Measurements from ENCODE around the gene BMPR1B.

BMPR1B gene

DNA sequence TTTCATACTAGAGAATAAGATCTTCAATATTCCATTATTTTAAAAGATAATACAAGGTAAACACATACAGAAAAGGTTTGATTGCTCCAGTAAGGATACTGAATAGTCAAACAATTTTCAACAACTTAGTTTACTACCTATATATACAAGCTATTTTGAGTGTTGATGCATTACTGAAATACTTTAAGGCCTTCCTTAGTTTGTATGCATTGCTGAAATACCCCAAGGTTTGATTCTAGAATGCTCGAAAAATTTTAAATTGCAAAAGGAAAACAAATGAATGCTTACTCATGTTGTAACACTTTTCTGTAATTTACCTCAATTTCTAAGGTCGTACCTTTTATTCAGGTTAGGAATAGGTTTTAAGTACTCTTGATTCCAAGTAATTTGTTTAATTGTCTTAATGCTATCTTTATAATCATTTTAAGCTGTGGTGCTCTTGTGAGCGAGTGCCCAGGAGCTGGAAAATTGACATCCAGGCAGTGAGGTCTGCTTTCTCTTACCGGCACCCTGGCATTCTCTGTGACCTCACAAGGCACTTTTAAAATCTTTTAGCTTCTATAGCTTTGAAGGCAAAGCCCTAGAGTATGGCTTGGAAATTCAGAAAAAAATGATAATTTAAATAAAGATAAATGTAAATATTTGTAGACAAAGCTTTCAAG is 114.0 kb downstream of the BMPR1B start:
- peaks cover 5 to 8% of the 10 kb centered on the region in 2 donors for H3K9me3 Mint-ChIP-seq
- ATAC-seq (replicated peaks) (no peak), DNase-seq (no peak)
- H3K27me3 Mint-ChIP-seq: no peaks in the 10 kb centered on the region
- H3K36me3 Mint-ChIP-seq (ENCODE audit: insufficient read depth): no peaks in the 10 kb centered on the region
- no peak overlapping the region for H3K4me3 Mint-ChIP-seq
- H3K4me1 Mint-ChIP-seq (ENCODE audit: low read depth in 2 of 2): no peaks in the 10 kb centered on the region
- H3K27ac Mint-ChIP-seq: no peak overlapping the region

DNA sequence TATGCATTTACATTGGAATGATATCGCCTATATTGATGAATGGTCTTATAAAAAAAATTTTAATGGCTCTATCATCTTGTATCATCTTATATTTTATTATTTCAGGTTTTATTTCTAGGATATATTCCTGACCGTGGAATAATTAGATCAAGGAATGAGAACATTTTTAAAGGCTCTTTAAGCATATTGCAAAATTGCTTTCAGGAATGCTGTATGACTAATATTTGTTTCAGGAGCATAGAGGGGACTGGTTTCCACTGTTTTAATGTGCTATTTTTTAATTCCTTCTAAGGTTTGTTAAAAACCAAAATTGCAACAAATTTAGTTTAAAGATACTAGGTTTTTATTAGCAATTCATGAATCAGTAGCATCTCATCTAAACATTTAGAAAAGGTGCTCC is 120.2 kb downstream of the BMPR1B start:
- Mint-ChIP-seq H3K27ac (no peak overlapping the region), H3K4me3 (no peak overlapping the region), H3K36me3 (ENCODE audit: insufficient read depth) (no peaks in the 10 kb centered on the region), H3K27me3 (no peaks in the 10 kb centered on the region), H3K9me3 (no peaks in the 10 kb centered on the region), H3K4me1 (ENCODE audit: low read depth in 2 of 2) (no peaks in the 10 kb centered on the region)
- DNase-seq (no peak), ATAC-seq (replicated peaks) (no peak)

DNA sequence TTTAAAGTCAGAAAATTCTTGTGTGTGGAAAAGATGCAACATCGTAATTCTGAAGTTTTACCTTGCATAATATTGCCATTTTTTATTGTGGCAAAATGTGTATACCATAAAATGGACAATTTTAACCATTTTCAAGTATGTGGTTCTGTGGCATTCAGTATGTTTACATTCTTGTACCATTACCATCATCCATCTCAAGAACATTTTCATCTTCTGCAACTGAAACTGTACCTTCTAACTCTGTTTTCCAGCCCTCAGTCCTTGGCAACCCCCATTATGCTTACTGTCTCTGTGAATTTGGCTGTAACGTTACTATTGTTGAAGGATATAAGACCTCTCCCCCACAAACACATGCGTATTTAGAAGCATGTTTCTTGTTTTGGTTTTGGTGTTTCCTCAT is 123.2 kb downstream of the BMPR1B start:
- H3K9me3 Mint-ChIP-seq: no peaks in the 10 kb centered on the region
- H3K27ac Mint-ChIP-seq: no peak overlapping the region
- no peaks in the 10 kb centered on the region for H3K27me3 Mint-ChIP-seq
- no peak for DNase-seq
- no peak for ATAC-seq (replicated peaks)
- H3K4me1 Mint-ChIP-seq (ENCODE audit: low read depth in 2 of 2): no peaks in the 10 kb centered on the region
- H3K36me3 Mint-ChIP-seq (ENCODE audit: insufficient read depth): no peaks in the 10 kb centered on the region
- H3K4me3 Mint-ChIP-seq: no peak overlapping the region

DNA sequence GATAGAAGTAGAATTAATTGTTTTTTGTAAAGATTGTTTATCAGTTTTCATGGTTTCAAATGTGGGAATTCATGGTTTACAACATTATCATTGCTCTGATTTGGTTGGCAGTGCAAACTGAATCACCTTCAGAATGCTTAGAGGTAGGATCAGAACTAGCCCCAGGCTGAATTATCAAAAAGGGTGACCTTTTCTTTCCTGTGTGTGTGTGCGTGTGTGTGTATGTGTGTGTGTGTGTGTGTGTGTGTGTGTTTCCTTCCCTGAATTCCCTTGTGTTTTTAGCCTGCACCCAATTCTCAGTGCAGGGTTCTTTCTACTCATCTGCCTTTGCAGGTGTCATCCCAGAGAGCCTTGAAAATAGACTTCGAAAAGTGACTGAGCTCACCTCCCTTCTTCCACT is 125.0 kb downstream of the BMPR1B start:
- Mint-ChIP-seq H3K27me3 (no peaks in the 10 kb centered on the region), H3K27ac (no peak overlapping the region), H3K4me1 (ENCODE audit: low read depth in 2 of 2) (no peaks in the 10 kb centered on the region), H3K36me3 (ENCODE audit: insufficient read depth) (no peaks in the 10 kb centered on the region), H3K9me3 (no peaks in the 10 kb centered on the region), H3K4me3 (no peak overlapping the region)
- DNase-seq (no peak), ATAC-seq (replicated peaks) (no peak)

DNA sequence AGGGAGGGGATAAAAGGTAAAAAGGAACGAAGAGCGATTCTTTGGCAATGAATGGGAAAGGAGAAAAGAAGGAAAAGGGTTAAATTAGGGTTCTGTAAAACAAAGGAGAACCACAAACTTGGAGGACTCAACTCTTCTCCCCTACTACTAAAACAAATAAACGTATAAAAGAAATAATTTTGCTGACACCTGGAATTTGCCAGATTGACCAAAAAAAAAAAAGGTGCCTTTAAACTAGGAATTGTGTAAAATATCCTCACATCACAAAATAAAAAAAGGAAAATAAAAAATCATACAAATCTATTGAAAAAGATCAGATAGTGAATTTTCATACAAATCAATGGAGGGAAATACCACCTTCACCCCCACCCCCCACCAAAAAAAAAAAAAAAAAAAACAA is 129.3 kb downstream of the BMPR1B start:
- Mint-ChIP-seq H3K36me3 (ENCODE audit: insufficient read depth) (no peaks in the 10 kb centered on the region), H3K9me3 (no peaks in the 10 kb centered on the region), H3K4me1 (ENCODE audit: low read depth in 2 of 2) (no peaks in the 10 kb centered on the region), H3K4me3 (no peak overlapping the region), H3K27me3 (no peaks in the 10 kb centered on the region), H3K27ac (no peak overlapping the region)
- no peak for ATAC-seq (replicated peaks)
- DNase-seq: no peak

DNA sequence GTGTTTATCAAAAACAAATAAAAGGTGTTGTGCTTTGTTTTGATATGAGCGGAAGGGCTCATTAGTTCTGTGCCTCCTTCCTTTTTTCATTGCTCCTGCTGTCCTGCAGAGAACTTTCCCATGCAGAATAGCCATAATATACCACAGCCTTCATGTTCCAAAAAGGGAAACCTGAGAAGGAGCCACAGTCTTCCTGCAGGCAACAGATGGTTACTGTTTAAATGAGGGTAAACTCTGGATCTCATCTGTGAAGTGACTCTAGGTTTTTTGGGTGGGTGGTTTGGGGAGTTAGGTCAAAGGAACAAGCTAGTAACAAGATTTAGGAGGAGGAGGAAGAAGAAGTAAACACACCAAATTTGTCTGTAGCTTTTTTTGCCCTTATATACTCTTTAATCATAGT is 131.8 kb downstream of the BMPR1B start:
- Mint-ChIP-seq H3K36me3 (ENCODE audit: insufficient read depth) (no peaks in the 10 kb centered on the region), H3K4me1 (ENCODE audit: low read depth in 2 of 2) (no peaks in the 10 kb centered on the region), H3K4me3 (no peak overlapping the region), H3K9me3 (no peaks in the 10 kb centered on the region), H3K27me3 (no peaks in the 10 kb centered on the region), H3K27ac (no peak overlapping the region)
- ATAC-seq (replicated peaks): no peak
- DNase-seq: no peak

DNA sequence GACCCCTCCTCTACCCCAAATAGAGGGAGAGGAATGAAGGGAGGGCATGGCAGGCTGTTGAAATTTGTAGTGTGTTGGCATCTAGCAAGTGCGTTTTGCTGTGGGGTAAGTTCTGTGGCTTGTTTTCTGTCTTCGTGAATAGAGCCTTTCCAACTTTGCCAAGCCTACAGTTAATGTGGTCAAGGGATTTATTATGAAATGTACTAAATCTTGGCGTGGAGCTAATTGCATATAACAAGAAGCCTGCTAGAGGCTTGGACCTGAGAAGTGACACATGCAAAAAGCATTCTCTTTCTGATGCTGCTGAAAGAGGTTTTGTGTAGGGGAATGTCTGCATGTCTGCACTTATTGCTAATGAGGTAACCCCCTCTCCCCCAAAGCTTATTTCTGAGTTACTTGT is 132.2 kb downstream of the BMPR1B start:
- DNase-seq: no peak
- H3K27ac Mint-ChIP-seq: no peak overlapping the region
- H3K4me1 Mint-ChIP-seq (ENCODE audit: low read depth in 2 of 2): no peaks in the 10 kb centered on the region
- H3K27me3 Mint-ChIP-seq: no peaks in the 10 kb centered on the region
- H3K4me3 Mint-ChIP-seq: no peak overlapping the region
- no peaks in the 10 kb centered on the region for H3K36me3 Mint-ChIP-seq (ENCODE audit: insufficient read depth)
- no peaks in the 10 kb centered on the region for H3K9me3 Mint-ChIP-seq
- no peak for ATAC-seq (replicated peaks)

DNA sequence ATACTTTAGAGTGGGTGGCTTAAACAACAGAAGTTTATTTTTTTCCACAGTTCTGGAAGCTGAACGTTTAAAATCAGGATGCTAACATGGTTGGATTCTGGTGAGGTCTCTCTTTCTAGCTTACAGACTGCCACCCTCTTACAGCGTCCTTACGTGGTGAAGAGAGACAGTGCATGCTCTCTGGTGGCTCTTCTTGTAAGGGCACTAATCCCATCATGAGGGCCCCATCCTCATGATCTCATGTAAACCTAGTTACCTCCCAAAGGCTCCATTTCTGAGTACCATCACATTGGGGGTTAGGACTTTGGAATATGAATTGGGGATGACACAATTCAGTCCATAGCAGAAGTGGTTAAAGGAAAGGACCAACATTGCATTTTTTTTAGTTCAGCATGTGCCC is 132.8 kb downstream of the BMPR1B start:
- ATAC-seq (replicated peaks) (no peak), DNase-seq (no peak)
- no peaks in the 10 kb centered on the region for H3K4me1 Mint-ChIP-seq (ENCODE audit: low read depth in 2 of 2)
- H3K27ac Mint-ChIP-seq: no peak overlapping the region
- H3K27me3 Mint-ChIP-seq: no peaks in the 10 kb centered on the region
- no peaks in the 10 kb centered on the region for H3K36me3 Mint-ChIP-seq (ENCODE audit: insufficient read depth)
- no peaks in the 10 kb centered on the region for H3K9me3 Mint-ChIP-seq
- no peak overlapping the region for H3K4me3 Mint-ChIP-seq

DNA sequence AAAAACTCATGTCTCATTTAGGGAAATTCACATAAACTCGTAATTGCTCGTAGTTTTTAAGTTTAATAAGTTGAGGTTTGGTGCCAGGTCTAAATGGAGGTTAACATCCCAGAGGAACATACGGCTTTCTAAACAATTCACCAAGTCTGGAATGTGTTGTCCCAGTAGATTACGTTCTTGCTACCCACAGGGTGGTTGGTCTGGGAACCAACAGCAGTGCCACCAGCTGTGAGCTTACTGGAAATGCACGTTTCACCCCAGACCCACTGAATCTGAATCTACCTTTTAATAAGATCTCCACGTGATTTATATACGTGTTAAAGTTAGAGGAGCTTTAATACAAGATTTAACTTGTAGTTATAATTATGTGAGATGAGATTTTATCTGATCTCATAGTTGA is 134.3 kb downstream of the BMPR1B start:
- no peak for DNase-seq
- Mint-ChIP-seq H3K27ac (no peak overlapping the region), H3K4me1 (ENCODE audit: low read depth in 2 of 2) (no peaks in the 10 kb centered on the region), H3K27me3 (no peaks in the 10 kb centered on the region), H3K36me3 (ENCODE audit: insufficient read depth) (no peaks in the 10 kb centered on the region), H3K4me3 (no peak overlapping the region), H3K9me3 (no peaks in the 10 kb centered on the region)
- no peak for ATAC-seq (replicated peaks)

DNA sequence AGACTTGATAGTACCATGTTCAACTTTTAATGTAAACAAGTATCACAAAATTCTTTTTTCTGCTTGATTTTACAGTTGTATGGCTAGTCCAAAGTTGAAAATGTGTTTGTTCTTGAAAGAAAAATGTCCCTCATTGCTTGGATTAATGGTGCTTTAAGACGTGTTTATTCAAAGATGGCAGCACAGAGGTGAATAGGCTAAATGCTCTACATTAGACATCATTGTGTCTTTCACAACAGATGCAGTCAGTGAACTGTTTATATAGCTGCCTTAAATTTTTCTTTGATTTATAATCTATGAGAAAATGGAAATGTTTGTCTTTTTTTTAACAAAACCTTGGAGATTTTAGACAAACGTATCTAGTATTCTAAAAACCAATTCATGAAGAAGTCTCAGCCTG is 137.3 kb downstream of the BMPR1B start:
- H3K27me3 Mint-ChIP-seq: no peaks in the 10 kb centered on the region
- DNase-seq (no peak), ATAC-seq (replicated peaks) (no peak)
- no peak overlapping the region for H3K4me3 Mint-ChIP-seq
- no peak overlapping the region for H3K27ac Mint-ChIP-seq
- H3K36me3 Mint-ChIP-seq (ENCODE audit: insufficient read depth): no peaks in the 10 kb centered on the region
- H3K9me3 Mint-ChIP-seq: no peaks in the 10 kb centered on the region
- H3K4me1 Mint-ChIP-seq (ENCODE audit: low read depth in 2 of 2): no peaks in the 10 kb centered on the region

DNA sequence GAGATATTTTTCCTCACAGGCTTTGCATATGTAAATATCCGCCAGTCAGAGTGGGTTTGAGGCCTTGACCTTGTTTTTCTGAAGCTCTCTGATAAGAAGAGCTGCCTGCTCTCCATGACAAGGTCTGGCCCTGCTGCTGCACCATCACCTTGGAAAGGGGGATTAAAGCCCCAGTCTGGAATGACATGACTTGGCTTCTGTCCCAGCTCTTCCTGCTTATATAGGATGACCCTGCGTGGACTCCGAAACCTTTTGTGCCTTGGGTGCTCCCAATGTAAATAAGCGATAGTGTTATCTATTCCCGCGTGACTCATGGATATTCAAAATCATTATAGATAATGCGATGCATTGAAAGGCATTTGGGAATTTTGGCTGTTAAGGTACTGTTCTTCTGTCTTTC is 139.3 kb downstream of the BMPR1B start:
- Mint-ChIP-seq H3K27me3 (no peaks in the 10 kb centered on the region), H3K4me1 (ENCODE audit: low read depth in 2 of 2) (no peaks in the 10 kb centered on the region), H3K9me3 (no peaks in the 10 kb centered on the region), H3K27ac (no peak overlapping the region), H3K36me3 (ENCODE audit: insufficient read depth) (no peaks in the 10 kb centered on the region), H3K4me3 (no peak overlapping the region)
- ATAC-seq (replicated peaks) (no peak), DNase-seq (no peak)

DNA sequence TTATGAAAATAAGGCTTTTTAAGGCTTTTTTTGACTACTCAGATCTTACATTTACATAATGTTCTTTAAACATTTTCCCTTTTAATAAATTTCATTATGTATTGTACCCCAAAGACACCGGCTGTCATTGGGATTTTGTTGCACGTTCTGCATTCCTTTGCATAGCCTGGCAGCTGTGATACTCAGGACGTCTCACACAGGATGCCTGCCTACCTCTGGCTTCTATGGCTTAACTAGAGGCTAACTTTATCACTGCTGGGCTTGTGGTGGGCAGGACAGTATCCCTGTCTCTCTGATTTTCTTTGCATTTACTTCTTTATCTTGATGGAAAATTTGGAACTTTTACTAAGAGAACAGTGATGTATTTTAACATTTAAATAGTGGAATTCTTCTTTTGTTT is 147.8 kb downstream of the BMPR1B start:
- no peak for ATAC-seq (replicated peaks)
- H3K4me1 Mint-ChIP-seq (ENCODE audit: low read depth in 2 of 2): no peaks in the 10 kb centered on the region
- H3K4me3 Mint-ChIP-seq: no peak overlapping the region
- no peaks in the 10 kb centered on the region for H3K36me3 Mint-ChIP-seq (ENCODE audit: insufficient read depth)
- H3K27ac Mint-ChIP-seq: no peak overlapping the region
- no peaks in the 10 kb centered on the region for H3K27me3 Mint-ChIP-seq
- H3K9me3 Mint-ChIP-seq: peaks cover 0 to 2% of the 10 kb centered on the region in 2 donors
- no peak for DNase-seq

DNA sequence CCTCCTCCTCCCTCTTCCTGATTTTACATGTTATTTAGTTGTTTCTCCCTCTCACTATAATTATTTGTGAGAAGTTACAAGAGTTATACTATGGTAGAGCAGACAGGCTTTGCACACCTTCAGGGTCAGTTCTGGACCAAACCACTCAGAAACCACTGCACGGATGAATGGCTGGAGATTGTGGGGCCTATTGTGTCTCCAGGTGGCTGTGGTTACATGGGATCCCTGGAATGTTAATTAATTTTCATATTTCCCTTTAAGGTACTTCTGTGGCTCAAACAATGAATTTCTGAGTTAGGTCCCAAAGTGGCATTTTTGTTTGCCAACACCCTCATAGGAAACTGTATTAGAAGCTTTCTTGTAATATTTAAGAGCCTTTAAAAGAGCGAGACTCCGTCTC is 151.9 kb downstream of the BMPR1B start:
- no peak overlapping the region for H3K4me3 Mint-ChIP-seq

DNA sequence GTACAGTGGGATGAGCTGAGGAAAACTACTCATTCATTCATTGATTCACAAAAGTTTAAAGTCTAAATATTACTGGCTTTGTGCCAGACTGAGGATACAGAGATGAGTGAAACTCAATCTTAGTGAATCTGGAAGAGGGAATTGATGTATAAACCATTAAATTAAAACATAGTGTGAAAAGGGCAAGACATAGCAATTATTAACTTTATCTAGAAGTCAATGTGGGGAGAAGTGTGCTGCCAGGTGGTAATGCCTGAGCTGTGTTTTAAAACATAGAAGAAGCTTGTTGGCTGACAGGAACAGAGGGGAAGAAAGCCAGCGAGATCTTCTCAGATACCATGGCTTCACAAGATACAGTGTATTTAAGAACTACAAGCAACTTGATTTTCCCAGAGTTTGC is 153.4 kb downstream of the BMPR1B start:
- no peak for DNase-seq
- Mint-ChIP-seq H3K4me1 (ENCODE audit: low read depth in 2 of 2) (peaks cover 0 to 2% of the 10 kb centered on the region in 2 donors), H3K4me3 (no peak overlapping the region), H3K36me3 (ENCODE audit: insufficient read depth) (no peaks in the 10 kb centered on the region), H3K27me3 (no peaks in the 10 kb centered on the region), H3K9me3 (peaks cover 8 to 11% of the 10 kb centered on the region in 2 donors), H3K27ac (no peak overlapping the region)
- ATAC-seq (replicated peaks): no peak

More for the DNA sequence above, 151.9 kb downstream of the BMPR1B start:
- no peak for DNase-seq
- Mint-ChIP-seq H3K27ac (no peak overlapping the region), H3K36me3 (ENCODE audit: insufficient read depth) (no peaks in the 10 kb centered on the region), H3K4me1 (ENCODE audit: low read depth in 2 of 2) (peaks cover 0 to 2% of the 10 kb centered on the region in 2 donors), H3K9me3 (peaks cover 5 to 11% of the 10 kb centered on the region in 2 donors), H3K27me3 (no peaks in the 10 kb centered on the region)
- no peak for ATAC-seq (replicated peaks)

DNA sequence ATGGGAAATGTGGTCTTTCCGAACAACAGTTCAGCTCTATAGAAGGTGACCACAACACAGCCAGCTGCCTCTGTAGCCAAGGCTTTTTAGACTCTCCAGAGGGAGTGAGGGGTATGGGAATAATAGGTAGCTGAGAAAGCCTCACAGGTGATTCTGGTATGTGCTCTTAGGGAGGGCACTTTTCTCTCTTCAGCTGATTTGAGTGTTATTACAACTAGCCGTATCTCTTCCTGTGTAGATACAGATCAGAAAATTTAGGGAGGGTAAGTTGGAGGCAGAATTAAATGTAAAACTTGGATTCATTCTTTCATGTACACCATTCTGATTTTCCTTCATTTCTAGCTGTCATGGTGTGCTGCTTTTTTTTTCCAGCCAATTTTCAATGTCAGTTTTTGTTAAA is 154.9 kb downstream of the BMPR1B start:
- ATAC-seq (replicated peaks) (no peak), DNase-seq (no peak)
- Mint-ChIP-seq H3K9me3 (peaks cover 8 to 11% of the 10 kb centered on the region in 2 donors), H3K27ac (no peak overlapping the region), H3K27me3 (no peaks in the 10 kb centered on the region), H3K4me1 (ENCODE audit: low read depth in 2 of 2) (peaks cover 0 to 2% of the 10 kb centered on the region in 2 donors), H3K4me3 (no peak overlapping the region), H3K36me3 (ENCODE audit: insufficient read depth) (peaks cover 2% of the 10 kb centered on the region)

Measured in effector memory CD8-positive, alpha-beta T cell (primary cell).